C1 segment of cervical spinal cord (tissue), 14 donors: ENCODE results near the gene PDE8B.
A peak's percentile ranks its signal among the peaks of the same experiment; 100 is the strongest.

Experiments used
- DNase-seq, 14 donors: peaks; one replicate each; lab custom pipeline; 2025; lab: John Stamatoyannopoulos, UW

The PDE8B gene

DNA sequence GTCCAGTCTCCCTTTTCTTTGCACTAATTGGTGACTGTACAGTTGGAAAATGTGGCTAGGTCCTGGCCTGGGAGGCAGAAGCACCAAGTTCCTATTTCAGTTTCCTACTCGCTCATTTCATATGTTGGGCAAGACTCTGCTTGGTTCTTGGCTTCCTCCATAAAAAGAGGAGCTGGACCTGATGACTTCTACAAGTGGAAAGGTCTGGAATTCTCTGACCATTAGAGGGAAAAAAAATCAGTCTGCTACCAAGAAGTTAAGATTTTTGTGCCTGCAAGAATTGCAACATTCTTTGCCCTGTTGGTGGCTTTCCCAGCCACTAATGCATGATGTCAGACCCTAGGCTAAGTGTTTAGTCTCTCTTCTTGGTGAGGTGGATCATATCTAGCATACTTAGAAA, 190.2 kb downstream of the PDE8B start:
- DNase-seq: no peak

GRCh38 chr5:77402796-77403195, 192.3 kb downstream of the PDE8B start:
- no peak for DNase-seq

DNA sequence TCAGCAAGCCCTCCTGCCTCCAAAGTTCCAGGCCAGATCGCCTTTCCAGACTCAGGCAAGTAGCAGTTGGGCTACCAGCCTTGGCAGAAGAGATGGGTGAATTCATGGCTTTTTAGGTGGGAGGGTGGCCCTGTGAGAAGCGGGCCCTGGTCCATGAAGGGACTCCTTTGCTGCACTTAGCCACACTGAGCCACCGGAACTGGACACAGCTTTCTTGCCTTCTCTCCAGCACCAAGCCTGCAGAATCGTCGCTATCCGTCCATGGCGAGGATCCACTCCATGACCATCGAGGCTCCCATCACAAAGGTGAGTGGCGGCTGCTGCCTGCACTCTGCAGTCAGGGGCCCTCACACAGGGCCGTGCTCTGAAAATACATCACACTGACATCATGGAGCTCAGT, 196.7 kb downstream of the PDE8B start:
- DNase-seq: no peak

DNA sequence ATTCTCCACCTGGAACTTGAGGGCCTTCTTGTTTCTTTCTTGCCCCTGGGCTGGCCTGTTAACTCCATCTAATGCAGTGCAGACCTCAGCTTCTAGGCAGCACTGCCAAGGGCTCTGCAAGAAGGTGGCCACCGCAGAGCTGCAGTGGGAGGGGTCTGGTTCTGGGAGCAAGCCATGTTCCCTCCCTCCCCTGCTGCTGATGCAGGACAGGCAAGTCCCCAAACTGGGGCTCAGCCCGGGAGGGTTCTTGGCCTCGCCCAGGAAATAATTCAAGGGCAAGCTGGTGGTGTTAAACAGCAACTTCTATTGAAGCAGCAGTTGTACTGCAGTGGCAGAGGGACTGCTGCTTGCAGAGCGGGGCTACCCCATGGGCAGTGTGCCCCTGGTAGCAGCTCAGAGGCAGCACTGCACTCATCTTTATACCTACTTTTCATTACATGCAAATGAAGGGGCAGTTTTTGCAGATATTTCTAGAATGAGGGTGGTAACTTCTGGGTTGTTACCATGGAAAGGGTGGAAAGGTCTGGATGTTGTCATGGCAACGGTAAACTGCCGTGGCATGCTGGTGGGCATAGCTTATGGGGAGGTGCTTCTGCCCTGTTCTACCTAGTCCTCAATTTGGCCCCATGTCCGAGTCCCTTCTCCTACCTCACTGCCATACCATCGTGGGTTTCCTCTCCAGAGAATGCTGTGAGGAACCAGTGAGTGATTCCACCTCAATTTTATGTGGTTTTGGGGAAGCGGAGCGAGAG, 199.6 kb downstream of the PDE8B start:
- peak in 2 of 14 donors; percentile 14 to 29 for DNase-seq

DNA sequence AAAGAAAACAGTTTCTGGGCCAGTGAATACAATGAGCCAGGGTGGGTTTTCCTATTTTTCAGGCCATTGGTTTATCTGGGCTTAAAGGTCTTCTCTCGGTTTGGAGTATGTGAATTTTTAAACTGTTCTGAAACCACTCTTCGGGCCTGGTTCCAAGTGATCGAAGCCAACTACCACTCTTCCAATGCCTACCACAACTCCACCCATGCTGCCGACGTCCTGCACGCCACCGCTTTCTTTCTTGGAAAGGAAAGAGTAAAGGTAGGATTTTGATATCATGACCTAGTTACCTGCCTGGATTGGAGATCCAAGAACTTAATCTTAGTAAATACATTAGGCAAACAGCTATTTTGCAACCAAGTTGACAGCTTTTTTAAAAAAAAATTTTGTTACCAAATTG, 202.6 kb downstream of the PDE8B start:
- no peak for DNase-seq

DNA sequence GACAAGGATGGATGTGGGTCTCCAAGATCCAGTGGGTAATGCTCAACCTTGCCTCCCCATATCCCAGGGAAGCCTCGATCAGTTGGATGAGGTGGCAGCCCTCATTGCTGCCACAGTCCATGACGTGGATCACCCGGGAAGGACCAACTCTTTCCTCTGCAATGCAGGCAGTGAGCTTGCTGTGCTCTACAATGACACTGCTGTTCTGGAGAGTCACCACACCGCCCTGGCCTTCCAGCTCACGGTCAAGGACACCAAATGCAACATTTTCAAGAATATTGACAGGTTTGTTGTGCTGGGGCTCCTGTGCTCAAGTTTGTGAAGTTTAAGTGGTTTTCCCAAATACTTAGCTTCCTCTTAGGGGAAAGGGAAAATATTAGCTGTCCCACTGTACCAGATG, 207.7 kb downstream of the PDE8B start:
- DNase-seq: no peak

DNA sequence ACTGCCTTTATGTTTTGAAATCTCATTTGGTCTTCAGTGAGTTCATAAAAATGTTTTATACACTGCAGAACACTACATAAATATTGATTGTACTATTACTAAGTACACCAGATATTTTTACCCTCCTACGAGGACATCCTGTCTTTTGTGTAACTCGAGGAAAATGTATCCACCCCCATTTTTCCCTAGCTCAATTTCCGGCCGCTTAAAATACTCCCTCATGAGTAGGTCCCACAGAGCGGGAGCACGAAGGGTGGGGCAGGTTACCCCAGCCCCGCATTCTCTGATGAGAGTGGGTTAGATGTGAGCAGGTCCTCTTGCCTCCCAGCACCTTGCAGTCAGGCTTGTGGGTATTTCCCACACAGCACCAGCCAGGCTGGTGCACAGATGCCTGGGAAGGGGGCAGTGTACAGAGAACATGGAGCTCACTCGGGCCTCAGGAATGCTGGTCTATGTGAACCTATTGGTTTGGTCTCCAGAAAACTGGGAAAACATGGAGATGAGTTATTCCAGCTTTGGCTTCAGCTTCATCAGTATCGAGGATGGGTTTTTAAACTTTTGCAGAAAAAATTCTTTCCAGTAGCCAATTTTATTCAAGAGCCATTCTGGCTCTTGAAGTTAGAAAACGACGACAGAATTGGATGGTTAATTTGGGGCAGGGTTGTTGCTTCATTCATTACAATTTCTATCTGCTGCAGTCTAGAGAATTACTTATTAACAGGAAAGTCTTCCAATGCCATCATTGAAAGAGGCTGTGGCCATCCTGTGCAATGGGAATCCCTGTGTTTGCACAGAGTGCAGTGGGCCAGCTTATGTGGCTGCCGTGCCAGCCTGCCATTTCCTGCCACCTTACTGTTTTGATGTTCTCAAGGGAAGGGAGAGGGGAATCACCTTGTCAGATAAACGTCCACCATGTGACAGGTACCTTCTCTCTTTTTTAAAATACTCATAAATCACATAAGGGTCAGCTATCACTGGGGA, 208.4 kb downstream of the PDE8B start:
- no peak for DNase-seq

DNA sequence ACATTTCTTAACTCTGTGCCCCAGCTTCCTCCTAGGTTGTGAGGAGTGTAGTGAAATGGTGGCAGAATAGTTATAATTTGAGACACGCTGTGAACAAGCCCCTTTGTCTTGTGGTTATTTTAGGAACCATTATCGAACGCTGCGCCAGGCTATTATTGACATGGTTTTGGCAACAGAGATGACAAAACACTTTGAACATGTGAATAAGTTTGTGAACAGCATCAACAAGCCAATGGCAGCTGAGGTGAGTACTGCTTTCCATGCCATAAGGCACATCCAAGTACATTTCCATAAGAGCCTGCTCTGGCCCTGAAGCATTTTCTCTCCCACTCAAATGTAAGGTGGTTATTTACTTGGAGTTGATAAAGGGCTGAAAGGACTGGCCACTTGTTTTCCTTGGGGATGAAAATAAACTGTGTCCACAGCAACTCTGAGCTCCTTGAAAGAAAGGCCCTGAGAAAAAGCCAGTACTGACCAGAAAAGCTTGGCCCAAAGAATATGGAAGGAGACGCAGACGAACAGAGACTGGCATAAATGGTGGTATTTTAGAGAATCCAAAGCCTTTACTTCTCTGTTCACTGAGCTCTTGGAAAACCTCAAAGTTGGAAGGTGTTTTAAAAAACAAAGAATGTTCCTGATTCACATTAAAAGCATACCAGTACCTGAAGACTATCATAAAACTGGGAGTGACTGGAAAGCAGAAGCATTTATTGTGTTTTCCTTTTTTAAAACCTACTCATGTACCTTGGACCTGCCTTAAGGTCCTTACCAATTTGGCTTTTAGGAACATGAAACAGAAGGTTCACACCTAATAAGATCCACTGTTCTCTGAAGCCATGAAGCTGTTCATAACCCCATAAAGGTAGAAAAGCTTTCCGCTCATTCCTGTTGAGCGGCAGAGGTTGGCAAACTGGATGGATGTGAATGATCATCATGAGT, 209.4 kb downstream of the PDE8B start:
- no peak for DNase-seq

DNA sequence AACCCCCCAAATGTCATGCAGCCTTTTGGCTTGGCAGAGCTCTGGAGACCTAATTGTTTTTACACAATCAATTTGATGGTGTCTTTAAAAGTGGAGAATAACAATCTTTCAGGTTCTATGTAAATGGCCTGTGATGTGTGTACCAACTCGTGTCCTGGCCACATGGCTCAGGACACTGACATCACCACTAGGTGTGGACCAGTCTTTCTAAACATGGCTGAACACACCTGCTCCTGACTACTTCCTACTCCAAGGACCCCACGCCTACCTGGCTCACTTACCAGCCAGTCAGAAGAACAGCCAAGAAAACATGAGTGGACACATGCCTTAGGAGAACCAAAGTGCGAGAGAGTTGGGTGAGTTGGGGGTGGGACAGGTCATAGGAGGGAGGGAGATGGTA, 210.5 kb downstream of the PDE8B start:
- DNase-seq: no peak

DNA sequence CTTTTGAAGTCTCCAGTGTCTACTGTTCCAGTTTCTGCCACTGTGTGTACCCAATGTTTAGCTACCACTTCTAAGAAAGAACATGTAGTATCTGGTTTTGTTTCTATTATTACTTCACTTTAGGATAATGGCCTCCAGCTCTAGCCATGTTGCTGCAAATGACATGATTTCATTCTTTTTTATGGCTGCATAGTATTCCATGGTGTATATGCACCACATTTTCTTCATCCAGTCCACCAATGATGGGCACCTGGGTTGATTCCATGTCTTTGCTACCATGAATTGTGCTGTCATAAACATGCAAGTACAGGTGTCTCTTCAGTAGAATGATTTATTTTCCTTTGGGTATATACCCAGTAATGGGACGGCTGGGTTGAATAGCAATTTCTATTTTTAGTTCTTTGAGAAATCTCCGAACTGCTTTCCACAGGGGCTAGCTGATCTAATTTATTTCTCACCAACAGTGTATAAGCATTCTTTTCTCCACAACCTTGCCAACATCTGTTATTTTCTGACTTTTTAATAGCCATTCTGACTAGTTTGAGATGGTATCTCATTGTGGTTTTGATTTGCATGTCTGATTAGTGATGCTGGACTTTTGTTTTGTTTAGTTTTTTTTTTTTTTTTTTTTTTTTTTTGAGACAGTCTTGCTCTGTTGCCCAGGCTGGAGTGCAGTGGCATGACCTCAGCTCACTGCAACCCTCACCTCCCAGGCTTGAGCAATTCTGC, 212.7 kb downstream of the PDE8B start:
- DNase-seq: no peak

DNA sequence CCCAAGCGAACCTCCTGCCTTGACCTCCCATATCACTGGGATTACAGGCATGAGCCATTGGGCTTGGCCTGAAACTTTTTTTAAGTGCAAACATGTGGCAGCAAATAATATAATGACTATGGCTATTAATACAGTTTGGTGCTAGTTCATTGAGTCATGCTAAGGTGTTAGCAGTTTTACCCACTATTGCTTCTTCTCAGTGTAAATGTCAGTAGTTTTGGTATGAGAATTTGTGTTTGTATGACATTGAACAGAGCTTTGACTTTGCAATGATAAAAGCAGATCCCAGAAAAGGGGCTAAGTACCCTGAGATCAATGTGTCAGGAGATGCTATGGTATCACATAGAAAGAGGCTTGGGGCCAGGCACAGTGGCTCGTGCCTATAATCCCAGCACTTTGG, 214.4 kb downstream of the PDE8B start:
- DNase-seq: no peak

DNA sequence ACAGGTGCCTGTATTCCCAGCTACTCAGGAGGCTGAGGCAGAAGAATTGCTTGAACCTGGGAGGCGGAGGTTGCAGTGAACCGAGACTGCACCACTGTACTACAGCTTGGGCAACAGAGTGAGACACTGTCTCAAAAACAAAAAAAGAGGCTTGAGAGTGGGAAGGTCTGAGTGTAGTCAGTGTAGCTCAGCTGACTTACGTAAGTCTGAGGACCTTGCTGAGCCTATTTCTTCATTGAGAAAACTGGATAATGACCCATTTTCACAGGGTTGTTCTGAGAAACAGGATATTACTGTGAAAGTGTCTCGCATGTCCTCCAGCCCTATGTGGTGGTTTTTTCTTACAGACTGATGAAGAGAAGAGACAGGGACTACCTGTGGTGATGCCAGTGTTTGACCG, 214.9 kb downstream of the PDE8B start:
- DNase-seq: no peak

DNA sequence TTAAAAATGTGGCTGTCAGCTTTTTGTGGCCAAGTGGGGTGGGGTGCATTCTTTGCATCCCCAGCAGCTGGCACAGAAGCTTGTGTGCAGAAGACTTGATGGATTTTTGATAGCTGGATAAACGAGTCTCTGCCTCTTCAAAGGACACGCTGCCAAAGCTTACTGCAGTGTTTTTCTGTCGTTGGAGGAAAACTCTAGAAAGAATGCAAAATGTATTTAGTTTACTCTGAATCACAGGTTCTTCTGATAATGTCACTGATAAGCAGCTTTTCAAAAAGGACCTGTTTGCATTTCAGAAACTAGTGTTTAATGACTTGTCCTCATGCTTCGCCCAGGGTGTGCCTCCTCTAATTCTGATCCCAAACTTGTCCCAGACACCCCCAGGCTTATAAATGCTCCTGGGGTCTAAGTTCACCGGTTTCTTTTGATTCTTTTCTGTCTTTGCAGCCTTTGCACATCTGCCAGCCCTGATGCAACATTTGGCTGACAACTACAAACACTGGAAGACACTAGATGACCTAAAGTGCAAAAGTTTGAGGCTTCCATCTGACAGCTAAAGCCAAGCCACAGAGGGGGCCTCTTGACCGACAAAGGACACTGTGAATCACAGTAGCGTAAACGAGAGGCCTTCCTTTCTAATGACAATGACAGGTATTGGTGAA, 215.6 kb downstream of the PDE8B start:
- no peak for DNase-seq

- DNase-seq: no peak
Measured at GRCh38 chr5:77426670-77427069, 216.2 kb downstream of the PDE8B start.

DNA sequence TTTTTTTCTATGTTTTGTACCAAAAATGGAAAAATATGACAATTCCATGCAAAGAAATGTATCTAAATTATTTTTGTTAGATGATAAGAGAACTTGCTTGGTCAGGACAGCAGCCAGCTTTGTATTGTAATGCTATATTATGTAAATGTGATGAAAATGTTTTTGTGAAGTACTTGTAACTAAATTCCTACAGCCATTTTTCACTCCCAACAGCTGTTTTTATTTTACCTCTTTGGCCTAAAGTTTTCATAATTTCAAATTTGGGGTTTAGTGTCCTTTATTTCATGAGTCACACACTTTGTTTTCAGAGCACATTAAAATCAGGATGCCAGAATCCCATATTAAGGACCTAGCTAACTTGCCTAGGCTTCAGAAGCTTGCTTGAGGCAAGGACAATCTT, 217.5 kb downstream of the PDE8B start:
- DNase-seq: no peak

- no peak for DNase-seq
Measured at GRCh38 chr5:77428526-77428925, 218.0 kb downstream of the PDE8B start.

DNA sequence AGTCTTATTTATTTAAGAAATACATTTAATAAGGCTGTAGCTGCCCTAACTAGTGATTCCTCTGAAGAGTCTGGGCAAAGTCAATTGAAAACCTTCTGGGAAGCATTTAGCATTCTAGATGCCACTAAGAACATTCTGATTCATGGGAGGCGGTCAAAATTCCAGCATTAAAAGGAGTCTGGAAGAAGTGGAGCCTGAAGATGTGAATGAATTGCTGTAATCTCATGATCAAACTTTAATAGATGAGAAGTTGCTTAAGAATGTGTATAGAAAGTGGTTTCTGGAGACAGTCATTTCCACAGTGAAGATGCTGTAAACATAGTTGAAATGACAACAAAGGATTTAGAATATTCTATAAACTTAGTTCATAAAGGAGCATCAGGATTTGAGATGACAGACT, 220.2 kb downstream of the PDE8B start:
- DNase-seq: no peak

GRCh38 chr5:77431286-77431685, 220.8 kb downstream of the PDE8B start:
- DNase-seq: no peak

GRCh38 chr5:77431719-77432118, 221.2 kb downstream of the PDE8B start:
- DNase-seq: no peak

DNA sequence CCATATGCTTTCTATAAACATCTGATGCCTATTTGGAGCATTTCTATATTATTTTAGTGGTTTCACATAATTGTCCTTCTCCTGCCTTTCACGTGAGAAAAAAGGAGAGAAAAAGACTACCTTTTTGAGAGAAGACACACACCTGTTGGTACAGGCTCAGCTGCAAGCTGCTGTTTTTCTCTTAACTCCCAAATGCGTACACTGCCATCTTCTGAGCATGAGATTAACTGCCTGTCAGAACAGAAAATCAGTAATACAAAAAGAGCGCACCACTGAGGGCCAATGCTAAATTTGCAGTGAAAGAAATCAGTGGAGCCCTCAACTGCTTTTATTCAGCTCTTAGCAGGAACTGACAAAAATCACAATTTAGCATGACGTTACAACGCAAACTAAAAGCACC, 226.7 kb downstream of the PDE8B start:
- DNase-seq: peak in 1 of 14 donors; percentile 16
